ENCODE measurements around the gene PPOX.

PPOX gene

DNA sequence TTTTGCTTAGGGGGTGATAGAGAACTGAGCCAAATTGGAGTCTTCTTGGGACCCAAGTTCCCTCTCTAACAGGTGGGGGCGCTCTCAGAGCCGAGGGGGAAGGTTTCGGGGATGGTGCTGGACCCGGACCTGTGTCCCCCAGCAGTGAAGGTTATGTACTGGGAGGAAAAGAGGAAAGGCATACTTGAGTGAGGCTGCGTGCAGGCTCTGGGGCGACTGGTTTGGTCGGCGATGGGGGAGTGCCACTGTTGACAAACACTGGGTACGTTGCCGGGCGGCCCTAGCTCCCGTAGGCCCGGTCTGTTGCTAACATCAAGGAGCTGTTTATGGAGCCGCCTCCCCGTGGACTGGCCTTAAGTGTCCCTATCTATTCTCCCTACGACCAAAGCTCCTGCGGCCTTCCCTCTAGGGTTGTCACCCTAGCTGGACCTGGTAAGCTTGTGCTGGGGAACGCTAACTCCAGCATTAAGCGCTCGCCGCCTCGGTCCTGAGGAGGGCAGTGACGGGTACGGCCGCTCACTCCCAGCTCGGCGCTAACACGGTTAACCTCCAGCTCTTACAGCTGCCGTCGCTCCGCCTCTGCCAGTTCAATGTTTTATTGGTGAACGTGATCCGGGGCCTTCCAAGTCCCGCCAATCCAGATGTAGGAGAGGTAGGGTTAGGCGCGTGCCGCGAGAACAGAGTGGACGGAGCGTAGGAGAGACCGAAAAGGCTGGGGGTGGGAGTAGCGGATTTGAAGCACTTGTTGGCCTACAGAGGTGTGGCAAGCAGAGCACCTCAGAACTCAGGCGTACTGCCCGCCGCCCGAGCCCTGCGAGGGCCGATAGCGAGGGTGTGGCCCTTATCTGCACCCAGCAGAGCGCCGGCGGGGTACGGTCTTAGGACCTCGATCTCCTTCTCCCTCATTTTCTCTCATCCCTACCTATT, at the start of gene PPOX:
PPOX (plus strand) TSS at position 685 of the 927 bp plus-strand sequence. CDS start 422 bp downstream, outside the sequence.
- in situ Hi-C loops (cut with MboI; ENCODE audit: low sequenced_read_pairs): no loop called here

DNA sequence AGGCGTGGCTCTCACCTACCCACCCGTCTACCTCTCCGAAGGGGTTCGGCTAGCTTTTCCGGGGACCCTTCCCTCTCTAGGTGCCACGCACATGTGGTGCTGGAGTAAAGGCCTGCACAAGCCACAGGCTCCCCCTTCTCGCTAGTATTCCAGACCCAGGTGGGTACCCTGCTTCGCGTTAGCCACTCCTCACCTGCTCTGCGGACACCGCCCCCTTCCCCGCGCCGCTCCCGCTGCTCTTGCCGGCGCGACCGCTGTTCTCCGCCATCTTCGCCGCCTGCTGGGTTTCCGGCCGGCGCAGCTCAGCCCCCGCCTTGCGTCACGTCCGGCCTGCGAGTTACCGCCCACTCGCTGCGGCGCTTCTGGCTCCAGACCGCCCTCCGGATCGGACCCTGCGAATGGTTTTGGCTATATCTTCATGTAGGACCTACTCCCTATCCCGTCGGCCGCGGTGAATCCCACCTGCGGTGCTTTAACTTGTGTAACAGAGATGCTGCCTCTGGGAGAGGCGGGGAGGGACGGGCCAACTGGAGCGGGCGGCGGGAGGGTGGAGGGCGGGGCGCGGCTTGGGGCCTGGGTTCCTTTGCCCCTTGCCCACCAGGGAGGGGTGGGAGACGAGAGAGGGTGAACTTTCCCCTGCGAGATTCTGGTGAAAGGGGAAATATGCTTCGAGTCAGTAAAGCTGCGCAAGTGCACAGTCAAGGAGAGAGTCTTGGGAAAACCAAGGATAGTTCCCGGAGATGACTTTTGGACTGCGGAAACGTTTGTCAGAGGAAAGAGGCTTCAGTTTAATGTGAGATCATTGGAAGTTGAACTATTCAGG, 48.3 kb upstream of the PPOX start, which contains the start of the genes NIT1 and PFDN2:
NIT1 (plus strand) TSS at position 347 of the 823 bp plus-strand sequence; CDS start at position 419, 72 bp downstream.
PFDN2 (minus strand) TSS at position 279 of the 823 bp plus-strand sequence; CDS start at position 268, 11 bp downstream.
- in situ Hi-C loops (cut with MboI; ENCODE audit: low sequenced_read_pairs): no loop called here

DNA sequence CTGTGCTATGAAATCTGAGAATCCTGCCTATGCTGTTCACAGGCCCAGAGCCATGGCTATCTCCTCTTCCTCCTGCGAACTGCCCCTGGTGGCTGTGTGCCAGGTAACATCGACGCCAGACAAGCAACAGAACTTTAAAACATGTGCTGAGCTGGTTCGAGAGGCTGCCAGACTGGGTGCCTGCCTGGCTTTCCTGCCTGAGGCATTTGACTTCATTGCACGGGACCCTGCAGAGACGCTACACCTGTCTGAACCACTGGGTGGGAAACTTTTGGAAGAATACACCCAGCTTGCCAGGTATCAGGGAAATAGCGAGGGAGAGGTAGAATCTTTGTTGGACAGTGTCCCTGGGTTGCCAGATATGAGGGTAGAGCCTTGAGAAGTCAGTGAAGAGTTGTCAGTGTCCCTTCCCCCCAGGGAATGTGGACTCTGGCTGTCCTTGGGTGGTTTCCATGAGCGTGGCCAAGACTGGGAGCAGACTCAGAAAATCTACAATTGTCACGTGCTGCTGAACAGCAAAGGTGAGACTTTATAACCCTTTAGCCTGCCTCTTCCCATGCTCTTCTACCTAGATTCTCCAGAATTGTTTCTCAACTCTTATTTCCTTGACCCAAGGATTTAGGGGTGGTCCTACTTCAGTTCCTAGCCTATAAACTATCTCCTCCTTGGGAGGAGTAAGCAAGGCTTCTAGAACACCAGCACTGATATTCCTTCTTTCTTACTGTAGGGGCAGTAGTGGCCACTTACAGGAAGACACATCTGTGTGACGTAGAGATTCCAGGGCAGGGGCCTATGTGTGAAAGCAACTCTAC, 46.9 kb upstream of the PPOX start:
- in situ Hi-C loops (cut with MboI; ENCODE audit: low sequenced_read_pairs): no loop called here

- in situ Hi-C loops (cut with MboI; ENCODE audit: low sequenced_read_pairs): no loop called here
Measured at GRCh38 chr1:161121042-161121650, 45.1 kb upstream of the PPOX start.

- in situ Hi-C loops (cut with MboI; ENCODE audit: low sequenced_read_pairs): no loop called here
Measured at GRCh38 chr1:161121834-161122233, 44.4 kb upstream of the PPOX start.

DNA sequence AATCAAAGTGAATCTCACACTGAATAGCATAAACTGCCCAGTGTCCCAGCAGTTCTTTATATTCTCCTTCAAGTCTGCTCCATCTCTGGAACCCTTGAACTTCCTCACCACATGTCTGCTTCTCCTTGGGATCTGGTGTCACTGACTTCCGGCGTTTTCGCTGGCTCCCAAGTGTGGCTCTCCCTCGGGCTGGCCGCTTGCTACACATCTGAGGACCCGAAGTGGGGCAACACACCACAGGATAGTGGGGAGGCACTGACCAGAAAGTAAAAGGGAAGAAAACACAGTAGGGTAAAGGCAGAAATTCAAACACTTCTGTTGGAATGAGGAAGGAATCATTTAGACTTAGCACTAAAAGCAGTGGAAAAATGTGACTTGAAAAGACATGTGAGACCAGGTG, 43.3 kb upstream of the PPOX start:
- in situ Hi-C loops (cut with MboI; ENCODE audit: low sequenced_read_pairs): no loop called here

DNA sequence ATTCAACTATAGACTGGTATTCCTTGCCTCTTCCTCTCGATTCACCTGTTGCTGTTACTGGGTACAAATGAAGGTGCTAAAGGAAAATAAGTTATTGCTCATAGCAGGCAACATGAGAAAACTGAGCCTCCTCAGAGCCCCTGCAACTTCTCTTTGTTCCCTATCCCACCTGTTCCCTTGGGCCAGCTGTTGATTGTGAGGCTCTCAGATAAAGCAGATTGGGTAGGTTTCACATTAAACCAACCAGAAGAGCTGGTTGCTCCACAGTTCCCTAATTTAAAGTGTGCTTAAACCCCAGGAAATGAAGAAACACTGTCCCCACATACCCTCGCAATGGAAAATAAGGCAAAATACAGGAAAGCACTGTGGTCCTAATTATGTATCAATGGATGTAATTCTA, 38.6 kb upstream of the PPOX start:
- in situ Hi-C loops (cut with MboI; ENCODE audit: low sequenced_read_pairs): no loop called here

- in situ Hi-C loops (cut with MboI; ENCODE audit: low sequenced_read_pairs): no loop called here
Measured at GRCh38 chr1:161128591-161129420, 37.4 kb upstream of the PPOX start.

GRCh38 chr1:161130266-161130665, 36.0 kb upstream of the PPOX start:
- in situ Hi-C loops (cut with MboI; ENCODE audit: low sequenced_read_pairs): no loop called here

DNA sequence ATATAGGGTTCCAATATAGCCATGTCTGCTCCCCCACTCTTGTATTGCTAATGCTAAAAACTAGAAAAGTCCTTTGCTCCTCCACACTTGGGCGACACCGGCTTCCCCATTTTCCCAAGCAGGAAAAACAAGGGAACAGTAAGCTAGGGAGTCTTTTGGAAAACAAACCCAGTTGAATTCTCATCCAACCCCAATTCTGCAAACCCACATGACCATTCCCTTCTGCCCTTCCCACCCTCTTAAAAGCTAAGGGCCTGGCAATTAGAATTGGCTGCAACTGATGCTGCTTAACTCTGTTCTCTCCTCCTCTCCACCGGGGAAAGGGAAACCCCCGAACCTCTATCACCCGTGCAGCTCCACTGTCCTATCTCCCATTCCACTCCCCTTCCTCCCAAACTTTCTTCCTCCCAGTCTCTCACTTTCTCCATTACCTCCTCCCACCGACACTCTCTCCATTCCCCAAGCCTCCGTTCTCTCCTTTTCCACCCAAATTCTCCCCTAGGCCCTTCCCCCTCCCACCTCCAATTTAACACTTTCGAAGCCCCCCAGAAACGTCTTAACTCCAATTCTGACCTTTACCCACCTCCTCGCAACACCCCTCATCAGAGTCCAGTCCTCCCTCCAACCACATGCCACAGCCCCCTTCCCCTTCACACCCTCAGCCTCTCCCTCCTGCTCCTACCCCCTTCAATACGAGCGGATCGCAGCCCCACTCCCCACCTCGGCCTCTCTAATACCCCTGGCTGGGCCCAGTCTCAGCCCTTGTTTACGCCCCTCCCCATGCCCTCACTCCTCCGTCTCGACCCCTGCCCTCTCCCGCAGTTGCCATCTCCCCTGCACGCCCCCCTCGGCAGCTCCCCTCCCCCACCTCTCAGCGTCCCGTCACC, 34.5 kb upstream of the PPOX start:
- in situ Hi-C loops (cut with MboI; ENCODE audit: low sequenced_read_pairs): no loop called here

DNA sequence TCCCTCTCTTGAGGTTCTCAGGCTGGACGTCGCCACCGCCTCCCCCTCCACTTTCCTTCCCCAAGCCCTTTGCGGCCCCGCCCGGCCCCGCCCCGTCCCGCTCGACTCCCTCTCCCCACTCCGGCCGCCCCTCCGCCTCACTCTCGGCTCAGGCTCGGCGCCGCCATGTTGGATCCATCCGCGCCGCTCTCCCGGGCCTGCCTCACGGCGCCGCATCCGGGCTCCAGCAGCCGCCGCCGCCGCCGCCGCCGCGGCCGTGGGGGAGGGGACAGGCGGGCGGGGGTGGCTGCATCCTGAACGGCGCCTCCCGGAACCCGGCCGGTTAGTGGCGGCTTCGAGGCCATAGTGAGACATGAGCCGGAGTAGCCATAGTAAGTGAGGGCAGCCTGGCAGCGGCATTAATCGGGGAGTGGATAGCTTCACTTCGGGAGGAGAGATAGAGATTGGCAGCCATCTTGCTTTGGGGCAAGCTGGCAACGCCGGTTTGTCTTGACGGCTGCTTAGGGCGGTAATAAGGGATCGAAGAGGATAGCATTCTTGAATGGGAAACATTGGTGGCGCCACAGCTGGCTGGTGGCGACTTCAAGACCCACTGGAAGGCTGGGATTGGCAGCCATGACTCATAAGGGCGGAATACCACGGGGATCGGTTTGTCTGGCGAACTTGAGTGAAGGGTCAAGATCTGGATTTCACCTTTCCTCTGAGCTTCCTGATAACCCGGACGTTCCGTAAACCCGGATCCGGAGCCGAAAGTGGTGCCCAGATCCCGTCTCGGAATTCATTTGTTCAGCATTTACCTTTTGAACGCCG, 33.6 kb upstream of the PPOX start, which contains the start of gene DEDD:
DEDD (minus strand) TSS at position 258 of the 810 bp plus-strand sequence. CDS start 8,205 bp downstream, outside the sequence.
- in situ Hi-C loops (cut with MboI; ENCODE audit: low sequenced_read_pairs): no loop called here

DNA sequence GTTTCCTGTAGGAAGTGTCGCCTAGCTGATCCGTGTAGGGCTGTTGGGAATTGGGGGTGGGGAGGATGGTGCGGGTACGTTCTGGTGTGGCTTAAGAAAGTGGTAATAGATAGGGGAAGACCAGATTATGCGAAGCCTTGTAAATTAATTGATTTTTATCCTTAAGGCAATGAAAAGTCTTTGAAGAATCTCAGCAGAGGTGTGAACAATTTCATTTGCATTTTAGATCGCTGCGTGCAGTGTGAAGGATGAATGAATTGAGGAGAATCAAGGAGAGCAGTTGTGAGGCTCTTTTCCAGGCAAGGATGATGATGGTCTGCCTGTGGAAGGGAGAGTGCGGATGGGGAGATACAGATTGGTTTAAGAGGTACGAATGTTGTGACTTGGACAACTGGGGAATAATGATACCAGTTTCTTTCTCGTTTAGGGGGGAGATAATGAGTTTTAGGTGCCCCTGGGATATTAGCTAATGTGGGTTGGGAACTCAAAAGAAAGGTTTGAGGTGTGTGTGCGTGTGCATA, 32.9 kb upstream of the PPOX start:
- in situ Hi-C loops (cut with MboI; ENCODE audit: low sequenced_read_pairs): no loop called here

GRCh38 chr1:161137881-161138280, 28.3 kb upstream of the PPOX start:
- in situ Hi-C loops (cut with MboI; ENCODE audit: low sequenced_read_pairs): no loop called here

- in situ Hi-C loops (cut with MboI; ENCODE audit: low sequenced_read_pairs): no loop called here
Measured at GRCh38 chr1:161138431-161138830, 27.8 kb upstream of the PPOX start.

DNA sequence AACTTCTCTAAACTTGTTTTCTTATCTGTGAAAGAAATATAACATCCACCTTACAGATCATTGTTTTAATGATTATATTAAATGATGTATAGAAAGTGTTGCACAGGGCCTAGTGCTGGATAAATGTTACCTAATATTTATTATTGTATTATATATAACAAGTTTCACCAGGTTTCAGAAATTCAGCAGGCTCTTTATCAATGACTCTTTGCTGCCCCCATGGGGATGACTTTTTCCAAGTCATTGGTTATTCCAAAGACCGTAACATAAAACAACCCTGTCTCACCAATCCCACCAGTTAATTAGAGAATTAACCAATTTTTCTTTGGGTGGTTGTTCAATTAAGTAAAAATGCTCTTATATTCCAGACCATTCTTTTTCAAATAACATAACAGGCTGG, 26.5 kb upstream of the PPOX start:
- in situ Hi-C loops (cut with MboI; ENCODE audit: low sequenced_read_pairs): no loop called here

- in situ Hi-C loops (cut with MboI; ENCODE audit: low sequenced_read_pairs): no loop called here
Measured at GRCh38 chr1:161140755-161141400, 25.3 kb upstream of the PPOX start.

DNA sequence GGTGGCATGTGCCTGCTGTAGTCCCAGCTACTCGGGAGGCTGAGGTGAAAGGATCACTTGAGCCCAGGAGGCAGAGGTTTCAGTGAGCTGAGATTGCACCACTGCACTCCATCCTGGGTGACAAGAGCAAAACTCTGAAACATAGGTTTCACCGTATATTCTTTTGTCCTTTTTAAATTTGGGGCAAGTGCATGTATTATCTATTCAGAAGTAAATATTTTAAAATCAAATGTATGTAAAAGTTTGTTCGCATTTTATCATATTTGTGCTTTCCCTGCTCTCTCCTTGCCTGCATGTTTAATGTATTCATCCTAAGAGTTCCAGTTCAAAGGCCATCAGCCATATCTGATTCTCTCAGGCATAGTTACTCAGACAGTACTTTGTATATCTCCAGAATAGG, 20.4 kb upstream of the PPOX start:
- in situ Hi-C loops (cut with MboI; ENCODE audit: low sequenced_read_pairs): no loop called here
